Cardiac septum (tissue), 1 donor: ENCODE data around the gene MARCHF4. TPM values are rescaled to one million over a fixed set of nuclear protein-coding genes. Genes with fewer than 3 reads are reported as not detected.

Source experiments
- total RNA-seq: library from RNA; stranded (reverse); fragmentation: NEBNext Ultra II Directional; extraction: Animal tissue kit (Norgen Biotek cat#: 25700); gene quantifications from one replicate; pipeline ENCODE4 v1.2.1, GENCODE V29; 2021
- donor health status: DM: no; HTN: no; CAD: no.

MARCHF4 gene
- total RNA-seq, 1 donor from 2014 or later, result not detected

Other genes starting within 250 kb of the MARCHF4 start
- gene SMARCAL1, start 40.0 kb upstream of the MARCHF4 start, total RNA-seq, result 13.2 TPM
- gene RPL37A, start 126.4 kb upstream of the MARCHF4 start, total RNA-seq, result 1,531 TPM